A549 (cell line): Measurements from ENCODE around the gene CCND1.

Experiments used
- CEBPB ChIP-seq, 2 experiments: fragments of >200 bp in 1 of 2; sonication (Bioruptor Twin) in 1 of 2; formaldehyde crosslinking in 1 of 2; IDR thresholded peaks; 2 replicates each; pipeline ENCODE4 v1.6.1; 2012 to 2016
- EP300 ChIP-seq, 2 experiments: fragments of >200 bp; sonication (Bioruptor Twin); formaldehyde crosslinking; IDR thresholded peaks; 2 replicates in 1 of 2; 3 replicates in 1 of 2; pipeline ENCODE4 v1.6.1; 2016 to 2017
- JUNB ChIP-seq: fragments of >200 bp; sonication (Bioruptor Twin); formaldehyde crosslinking; IDR thresholded peaks from 2 replicates; pipeline ENCODE4 v1.6.1; 2016
- MYC ChIP-seq: IDR thresholded peaks from 2 replicates; pipeline ENCODE4 v1.6.1; 2012; ENCODE audit warnings: mild to moderate bottlenecking, inconsistent platforms, low read length, improper control_type of control experiment, borderline replicate concordance
- PHF8 ChIP-seq: fragments of 200-600 bp; sonication (generic); IDR thresholded peaks from 2 replicates; pipeline ENCODE4 v1.6.1; 2016; ENCODE audit warnings: low read depth, mild to moderate bottlenecking, antibody characterized with exemption, moderate library complexity, borderline replicate concordance
- POLR2A ChIP-seq: IDR thresholded peaks from 2 replicates; pipeline ENCODE4 v1.6.1; 2012; ENCODE audit warnings: mild to moderate bottlenecking, low read length
- RCOR1 ChIP-seq: fragments of 150-350 bp; IDR thresholded peaks from 2 replicates; pipeline ENCODE4 v1.6.1; 2014; ENCODE audit warnings: antibody characterized with exemption, low read length, low read depth
- SREBF2 ChIP-seq: fragments of 450-650 bp; IDR thresholded peaks from 2 replicates; pipeline ENCODE4 v1.6.1; 2014; ENCODE audit warnings: mild to moderate bottlenecking, moderate library complexity
- TP53 ChIP-seq: fragments of 250-450 bp; sonication (Bioruptor Pico); IDR thresholded peaks from 2 replicates; pipeline ENCODE4 v1.5.0; 2021; ENCODE audit warnings: mild to moderate bottlenecking, moderate library complexity
- TF ChIP-seq, protein P1 (sequence below): fragments of >200 bp; sonication (Bioruptor Twin); formaldehyde crosslinking; IDR thresholded peaks from 3 replicates; pipeline ENCODE4 v1.5.1; 2016
- TF ChIP-seq, protein P2 (sequence below): fragments of 150-350 bp; IDR thresholded peaks from 2 replicates; pipeline ENCODE4 v1.6.1; 2014; ENCODE audit warnings: low read depth, mild to moderate bottlenecking, low read length
- TF ChIP-seq, protein P3 (sequence below): IDR thresholded peaks from 2 replicates; pipeline ENCODE4 v1.6.1; 2012
- TF ChIP-seq, protein P4 (sequence below): IDR thresholded peaks from 2 replicates; pipeline ENCODE4 v1.6.1; 2012; ENCODE audit warnings: low read depth, borderline replicate concordance

DNA sequence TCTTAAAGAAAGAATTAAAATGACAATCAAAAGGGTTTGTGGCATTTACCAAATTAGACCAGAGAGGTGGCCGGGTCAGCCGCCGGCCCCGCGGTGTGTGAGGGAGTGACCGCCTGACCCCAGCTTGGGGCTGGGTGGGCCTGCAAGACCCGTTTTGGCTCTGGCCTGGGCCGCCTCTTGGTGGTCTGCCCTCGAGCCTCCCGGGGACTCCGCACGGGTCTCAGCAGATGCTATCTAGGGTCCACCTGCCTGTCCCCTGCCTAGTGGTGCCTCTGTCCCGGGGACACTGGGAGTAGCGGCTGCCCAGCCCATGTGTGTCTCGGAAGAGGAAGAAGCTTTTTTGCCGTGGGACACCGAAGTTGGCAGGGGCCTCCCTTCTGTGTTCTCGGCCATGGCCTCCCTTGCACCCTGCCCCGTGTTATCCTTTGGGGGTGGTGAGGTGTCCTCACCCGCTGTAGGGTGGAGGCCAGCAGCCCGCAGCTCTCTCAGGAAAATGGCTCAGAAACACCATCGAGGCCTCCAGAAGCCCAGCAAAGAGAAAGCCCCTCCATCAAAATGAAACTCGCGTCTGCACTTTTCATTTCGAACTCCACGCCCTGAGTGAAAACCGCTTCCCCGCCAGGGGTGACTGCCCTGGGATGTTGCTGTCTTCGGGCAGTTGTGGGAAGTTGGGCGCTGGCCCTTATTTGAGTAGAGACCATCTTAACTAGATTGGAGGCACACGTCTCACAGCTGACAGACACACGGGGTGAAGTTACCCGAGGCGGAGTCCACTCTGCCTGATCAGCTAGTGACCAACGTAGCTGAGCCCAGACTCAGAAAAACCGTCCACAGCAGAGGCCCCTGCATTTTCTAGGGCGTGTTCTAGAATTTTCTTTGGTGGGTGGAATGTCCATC, 8.0 kb downstream of the CCND1 start:
- TF ChIP-seq, protein P1, sequence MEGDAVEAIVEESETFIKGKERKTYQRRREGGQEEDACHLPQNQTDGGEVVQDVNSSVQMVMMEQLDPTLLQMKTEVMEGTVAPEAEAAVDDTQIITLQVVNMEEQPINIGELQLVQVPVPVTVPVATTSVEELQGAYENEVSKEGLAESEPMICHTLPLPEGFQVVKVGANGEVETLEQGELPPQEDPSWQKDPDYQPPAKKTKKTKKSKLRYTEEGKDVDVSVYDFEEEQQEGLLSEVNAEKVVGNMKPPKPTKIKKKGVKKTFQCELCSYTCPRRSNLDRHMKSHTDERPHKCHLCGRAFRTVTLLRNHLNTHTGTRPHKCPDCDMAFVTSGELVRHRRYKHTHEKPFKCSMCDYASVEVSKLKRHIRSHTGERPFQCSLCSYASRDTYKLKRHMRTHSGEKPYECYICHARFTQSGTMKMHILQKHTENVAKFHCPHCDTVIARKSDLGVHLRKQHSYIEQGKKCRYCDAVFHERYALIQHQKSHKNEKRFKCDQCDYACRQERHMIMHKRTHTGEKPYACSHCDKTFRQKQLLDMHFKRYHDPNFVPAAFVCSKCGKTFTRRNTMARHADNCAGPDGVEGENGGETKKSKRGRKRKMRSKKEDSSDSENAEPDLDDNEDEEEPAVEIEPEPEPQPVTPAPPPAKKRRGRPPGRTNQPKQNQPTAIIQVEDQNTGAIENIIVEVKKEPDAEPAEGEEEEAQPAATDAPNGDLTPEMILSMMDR = no peak
- TF ChIP-seq, protein P2, sequence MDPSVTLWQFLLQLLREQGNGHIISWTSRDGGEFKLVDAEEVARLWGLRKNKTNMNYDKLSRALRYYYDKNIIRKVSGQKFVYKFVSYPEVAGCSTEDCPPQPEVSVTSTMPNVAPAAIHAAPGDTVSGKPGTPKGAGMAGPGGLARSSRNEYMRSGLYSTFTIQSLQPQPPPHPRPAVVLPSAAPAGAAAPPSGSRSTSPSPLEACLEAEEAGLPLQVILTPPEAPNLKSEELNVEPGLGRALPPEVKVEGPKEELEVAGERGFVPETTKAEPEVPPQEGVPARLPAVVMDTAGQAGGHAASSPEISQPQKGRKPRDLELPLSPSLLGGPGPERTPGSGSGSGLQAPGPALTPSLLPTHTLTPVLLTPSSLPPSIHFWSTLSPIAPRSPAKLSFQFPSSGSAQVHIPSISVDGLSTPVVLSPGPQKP = no peak
- TF ChIP-seq POLR2A = no peak
- TF ChIP-seq CEBPB (IDR thresholded peaks at IDR 0.05) = no peak
- no peak for TF ChIP-seq SREBF2
- no peak for TF ChIP-seq RCOR1
- TF ChIP-seq MYC = no peak
- no peak for TF ChIP-seq PHF8
- no peak for TF ChIP-seq EP300 (IDR thresholded peaks at IDR 0.05)
- TF ChIP-seq, protein P3, sequence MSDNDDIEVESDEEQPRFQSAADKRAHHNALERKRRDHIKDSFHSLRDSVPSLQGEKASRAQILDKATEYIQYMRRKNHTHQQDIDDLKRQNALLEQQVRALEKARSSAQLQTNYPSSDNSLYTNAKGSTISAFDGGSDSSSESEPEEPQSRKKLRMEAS = no peak
- TF ChIP-seq TP53 (CRISPR knock-in tag) = no peak
- no peak for TF ChIP-seq JUNB
- TF ChIP-seq, protein P4, sequence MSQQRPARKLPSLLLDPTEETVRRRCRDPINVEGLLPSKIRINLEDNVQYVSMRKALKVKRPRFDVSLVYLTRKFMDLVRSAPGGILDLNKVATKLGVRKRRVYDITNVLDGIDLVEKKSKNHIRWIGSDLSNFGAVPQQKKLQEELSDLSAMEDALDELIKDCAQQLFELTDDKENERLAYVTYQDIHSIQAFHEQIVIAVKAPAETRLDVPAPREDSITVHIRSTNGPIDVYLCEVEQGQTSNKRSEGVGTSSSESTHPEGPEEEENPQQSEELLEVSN = no peak
